ENCODE data around the gene PHLDB3. TPM values are rescaled to one million over a fixed set of nuclear protein-coding genes. Genes with fewer than 3 reads are reported as not detected.
A peak's percentile ranks its signal among the peaks of the same experiment; 100 is the strongest.

The PHLDB3 gene
- total and polyA plus RNA-seq, 2 experiments from 2014 or later = 22.2 to 23.4 TPM

DNA sequence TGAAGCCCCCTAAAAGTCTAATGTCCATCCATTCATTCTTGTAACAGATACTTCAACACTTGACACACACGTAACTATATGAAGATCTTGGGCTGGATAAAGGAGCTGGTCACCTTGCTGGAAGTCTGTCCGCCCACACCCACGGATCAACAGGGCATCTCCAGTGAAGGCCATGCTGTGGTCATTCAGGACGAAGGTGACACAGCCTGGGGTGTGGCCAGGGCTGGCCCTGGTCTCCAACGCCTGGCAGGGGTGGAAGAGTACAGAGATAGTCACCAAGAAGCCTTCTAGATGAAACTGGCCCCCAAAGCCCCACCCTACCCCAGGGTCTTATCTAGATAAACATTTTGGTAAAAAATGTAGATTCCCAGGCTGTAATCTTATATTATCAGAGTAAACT, 6.8 kb upstream of the PHLDB3 start:
- no peaks in the 10 kb centered on the region for H4K20me1 ChIP-seq (ENCODE audit: insufficient read depth, poor library complexity, severe bottlenecking)
- no peaks in the 10 kb centered on the region for H3K36me3 ChIP-seq (replicated peaks; ENCODE audit: insufficient read depth, low read depth)
- no peak overlapping the region for H2AFZ ChIP-seq
- no peaks in the 10 kb centered on the region for H3K9me3 ChIP-seq (ENCODE audit: low read depth)
- no peak overlapping the region for H3K4me3 ChIP-seq
- H3K4me2 ChIP-seq = no peak overlapping the region
- 94% methylated on average over 5 of the region's 5 CpGs for WGBS (ENCODE audit: low lambda C conversion rate, missing lambda C conversion rate)
- H3K79me2 ChIP-seq = peaks cover 4% of the 10 kb centered on the region
- H3K27me3 ChIP-seq = no peaks in the 10 kb centered on the region
- TF ChIP-seq EZH2phosphoT487 (IDR thresholded peaks at IDR 0.05; ENCODE audit: low read depth, severe bottlenecking, unreplicated experiment) (no peak), EZH2 (IDR thresholded peaks at IDR 0.05; ENCODE audit: borderline replicate concordance) (no peak)
- TF ChIP-seq, protein P1, sequence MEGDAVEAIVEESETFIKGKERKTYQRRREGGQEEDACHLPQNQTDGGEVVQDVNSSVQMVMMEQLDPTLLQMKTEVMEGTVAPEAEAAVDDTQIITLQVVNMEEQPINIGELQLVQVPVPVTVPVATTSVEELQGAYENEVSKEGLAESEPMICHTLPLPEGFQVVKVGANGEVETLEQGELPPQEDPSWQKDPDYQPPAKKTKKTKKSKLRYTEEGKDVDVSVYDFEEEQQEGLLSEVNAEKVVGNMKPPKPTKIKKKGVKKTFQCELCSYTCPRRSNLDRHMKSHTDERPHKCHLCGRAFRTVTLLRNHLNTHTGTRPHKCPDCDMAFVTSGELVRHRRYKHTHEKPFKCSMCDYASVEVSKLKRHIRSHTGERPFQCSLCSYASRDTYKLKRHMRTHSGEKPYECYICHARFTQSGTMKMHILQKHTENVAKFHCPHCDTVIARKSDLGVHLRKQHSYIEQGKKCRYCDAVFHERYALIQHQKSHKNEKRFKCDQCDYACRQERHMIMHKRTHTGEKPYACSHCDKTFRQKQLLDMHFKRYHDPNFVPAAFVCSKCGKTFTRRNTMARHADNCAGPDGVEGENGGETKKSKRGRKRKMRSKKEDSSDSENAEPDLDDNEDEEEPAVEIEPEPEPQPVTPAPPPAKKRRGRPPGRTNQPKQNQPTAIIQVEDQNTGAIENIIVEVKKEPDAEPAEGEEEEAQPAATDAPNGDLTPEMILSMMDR (IDR thresholded peaks at IDR 0.05; ENCODE audit: poor library complexity) = no peak
- no peaks in the 10 kb centered on the region for H3K9me2 ChIP-seq (replicated peaks; ENCODE audit: insufficient read depth)
- no peak for DNase-seq (ENCODE audit: low spot score)
- H3K27ac ChIP-seq = no peak overlapping the region
- peaks cover 4% of the 10 kb centered on the region for H3K4me1 ChIP-seq (ENCODE audit: insufficient read depth)

DNA sequence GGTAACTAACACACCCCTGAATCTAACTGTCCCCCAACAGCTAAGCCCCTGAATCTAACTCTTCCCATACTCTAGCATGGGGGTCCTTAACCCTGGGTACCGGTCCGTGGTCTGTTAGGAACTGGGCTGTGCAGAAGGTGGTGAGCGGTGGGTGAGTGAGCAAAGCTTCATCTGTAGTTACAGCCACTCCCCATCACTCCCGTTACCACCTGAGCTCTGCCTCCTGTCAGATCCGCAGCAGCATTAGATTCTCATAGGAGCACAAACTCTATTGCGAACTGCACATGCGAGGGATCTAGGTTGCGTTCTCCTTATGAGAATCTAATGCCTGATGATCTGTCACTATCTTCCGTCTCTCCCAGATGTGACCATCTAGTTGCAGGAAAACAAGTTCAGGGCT, 6.2 kb upstream of the PHLDB3 start:
- H4K20me1 ChIP-seq (ENCODE audit: insufficient read depth, poor library complexity, severe bottlenecking) = no peaks in the 10 kb centered on the region
- H3K9me3 ChIP-seq (ENCODE audit: low read depth) = no peaks in the 10 kb centered on the region
- 97% methylated on average over 9 of the region's 9 CpGs for WGBS (ENCODE audit: low lambda C conversion rate, missing lambda C conversion rate)
- no peak overlapping the region for H3K4me2 ChIP-seq
- no peaks in the 10 kb centered on the region for H3K27me3 ChIP-seq
- H3K9me2 ChIP-seq (replicated peaks; ENCODE audit: insufficient read depth) = no peaks in the 10 kb centered on the region
- H3K36me3 ChIP-seq (replicated peaks; ENCODE audit: insufficient read depth, low read depth) = no peaks in the 10 kb centered on the region
- TF ChIP-seq EZH2 (IDR thresholded peaks at IDR 0.05; ENCODE audit: borderline replicate concordance) = no peak
- TF ChIP-seq, protein P1 (IDR thresholded peaks at IDR 0.05; ENCODE audit: poor library complexity) = no peak
- no peak for TF ChIP-seq EZH2phosphoT487 (IDR thresholded peaks at IDR 0.05; ENCODE audit: low read depth, severe bottlenecking, unreplicated experiment)
- H3K4me3 ChIP-seq = no peak overlapping the region
- peaks cover 4% of the 10 kb centered on the region for H3K4me1 ChIP-seq (ENCODE audit: insufficient read depth)
- no peak for DNase-seq (ENCODE audit: low spot score)
- no peak overlapping the region for H3K27ac ChIP-seq
- peaks cover 4% of the 10 kb centered on the region for H3K79me2 ChIP-seq
- H2AFZ ChIP-seq = no peak overlapping the region

DNA sequence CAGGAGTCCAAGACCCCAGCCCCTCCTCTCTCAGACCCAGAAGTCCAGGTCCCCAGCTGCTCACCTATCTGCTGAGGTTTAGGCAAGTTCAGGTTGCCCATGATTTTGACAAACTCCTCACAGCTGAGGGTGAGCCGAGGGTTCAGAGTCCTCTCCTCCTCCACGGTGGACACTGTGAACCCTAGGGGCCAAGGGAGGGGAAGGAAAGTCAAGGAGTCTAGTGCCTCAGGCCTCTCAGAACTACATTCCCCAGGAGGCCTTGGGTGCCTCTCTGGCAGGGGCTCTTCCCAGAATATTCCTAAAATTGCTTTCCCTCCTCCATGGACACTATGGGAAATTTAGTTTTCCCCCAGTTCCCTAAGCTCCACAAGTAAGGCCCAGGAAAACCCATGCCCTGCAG, 3.3 kb upstream of the PHLDB3 start:
- H3K9me3 ChIP-seq (ENCODE audit: low read depth) = no peaks in the 10 kb centered on the region
- TF ChIP-seq, protein P1 (IDR thresholded peaks at IDR 0.05; ENCODE audit: poor library complexity) = no peak
- TF ChIP-seq EZH2 (IDR thresholded peaks at IDR 0.05; ENCODE audit: borderline replicate concordance) (no peak), EZH2phosphoT487 (IDR thresholded peaks at IDR 0.05; ENCODE audit: low read depth, severe bottlenecking, unreplicated experiment) (no peak)
- H3K4me3 ChIP-seq = no peak overlapping the region
- 53% methylated on average over 2 of the region's 2 CpGs for WGBS (ENCODE audit: low lambda C conversion rate, missing lambda C conversion rate)
- no peaks in the 10 kb centered on the region for H3K9me2 ChIP-seq (replicated peaks; ENCODE audit: insufficient read depth)
- no peaks in the 10 kb centered on the region for H3K27me3 ChIP-seq
- H3K79me2 ChIP-seq = peaks cover 2% of the 10 kb centered on the region
- H3K36me3 ChIP-seq (replicated peaks; ENCODE audit: insufficient read depth, low read depth) = no peaks in the 10 kb centered on the region
- no peak overlapping the region for H2AFZ ChIP-seq
- DNase-seq (ENCODE audit: low spot score) = no peak
- H3K4me2 ChIP-seq = peak overlapping the region; percentile 46
- H3K27ac ChIP-seq = no peak overlapping the region
- no peaks in the 10 kb centered on the region for H4K20me1 ChIP-seq (ENCODE audit: insufficient read depth, poor library complexity, severe bottlenecking)
- peaks cover 6% of the 10 kb centered on the region for H3K4me1 ChIP-seq (ENCODE audit: insufficient read depth)

DNA sequence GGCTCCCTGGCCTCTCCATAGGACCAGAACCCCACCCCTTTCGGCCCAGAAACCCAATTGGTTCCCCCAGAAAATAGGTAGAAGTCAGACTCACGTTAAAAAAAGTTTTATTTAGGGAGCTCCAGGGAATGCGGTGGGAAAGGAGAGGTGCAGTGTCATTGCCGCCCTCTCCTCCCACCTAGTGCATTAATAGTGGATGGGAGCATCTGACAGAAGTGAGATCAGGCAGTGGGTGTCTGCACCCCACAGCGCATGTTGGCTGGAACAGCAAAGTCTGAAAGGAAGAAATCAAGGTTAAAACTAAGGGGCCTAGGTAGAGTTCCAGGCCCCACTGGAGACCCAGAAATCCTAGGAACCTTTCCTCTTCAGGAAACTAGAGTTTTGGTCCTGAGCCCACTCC, 2.1 kb upstream of the PHLDB3 start:
- DNase-seq (ENCODE audit: low spot score) = no peak
- H3K36me3 ChIP-seq (replicated peaks; ENCODE audit: insufficient read depth, low read depth) = no peaks in the 10 kb centered on the region
- TF ChIP-seq EZH2phosphoT487 (IDR thresholded peaks at IDR 0.05; ENCODE audit: low read depth, severe bottlenecking, unreplicated experiment) = no peak
- no peak for TF ChIP-seq EZH2 (IDR thresholded peaks at IDR 0.05; ENCODE audit: borderline replicate concordance)
- TF ChIP-seq, protein P1 (IDR thresholded peaks at IDR 0.05; ENCODE audit: poor library complexity) = no peak
- no peak overlapping the region for H3K27ac ChIP-seq
- no peaks in the 10 kb centered on the region for H3K9me3 ChIP-seq (ENCODE audit: low read depth)
- H3K4me1 ChIP-seq (ENCODE audit: insufficient read depth) = peaks cover 10% of the 10 kb centered on the region
- peaks cover 12% of the 10 kb centered on the region for H3K79me2 ChIP-seq
- H3K4me3 ChIP-seq = no peak overlapping the region
- H4K20me1 ChIP-seq (ENCODE audit: insufficient read depth, poor library complexity, severe bottlenecking) = no peaks in the 10 kb centered on the region
- H3K4me2 ChIP-seq = no peak overlapping the region
- H3K9me2 ChIP-seq (replicated peaks; ENCODE audit: insufficient read depth) = no peaks in the 10 kb centered on the region
- H2AFZ ChIP-seq = no peak overlapping the region
- H3K27me3 ChIP-seq = no peaks in the 10 kb centered on the region
- 94% methylated on average over 5 of the region's 5 CpGs for WGBS (ENCODE audit: low lambda C conversion rate, missing lambda C conversion rate)

Measured in hepatocyte (in vitro differentiated cells).